ENCODE measurements around the gene NLRC5. TPM values are rescaled to one million over a fixed set of nuclear protein-coding genes. Genes with fewer than 3 reads are reported as not detected.

The NLRC5 gene
- total and polyA plus RNA-seq, 10 donors, result 52.0 to 401 (median 219) TPM

DNA sequence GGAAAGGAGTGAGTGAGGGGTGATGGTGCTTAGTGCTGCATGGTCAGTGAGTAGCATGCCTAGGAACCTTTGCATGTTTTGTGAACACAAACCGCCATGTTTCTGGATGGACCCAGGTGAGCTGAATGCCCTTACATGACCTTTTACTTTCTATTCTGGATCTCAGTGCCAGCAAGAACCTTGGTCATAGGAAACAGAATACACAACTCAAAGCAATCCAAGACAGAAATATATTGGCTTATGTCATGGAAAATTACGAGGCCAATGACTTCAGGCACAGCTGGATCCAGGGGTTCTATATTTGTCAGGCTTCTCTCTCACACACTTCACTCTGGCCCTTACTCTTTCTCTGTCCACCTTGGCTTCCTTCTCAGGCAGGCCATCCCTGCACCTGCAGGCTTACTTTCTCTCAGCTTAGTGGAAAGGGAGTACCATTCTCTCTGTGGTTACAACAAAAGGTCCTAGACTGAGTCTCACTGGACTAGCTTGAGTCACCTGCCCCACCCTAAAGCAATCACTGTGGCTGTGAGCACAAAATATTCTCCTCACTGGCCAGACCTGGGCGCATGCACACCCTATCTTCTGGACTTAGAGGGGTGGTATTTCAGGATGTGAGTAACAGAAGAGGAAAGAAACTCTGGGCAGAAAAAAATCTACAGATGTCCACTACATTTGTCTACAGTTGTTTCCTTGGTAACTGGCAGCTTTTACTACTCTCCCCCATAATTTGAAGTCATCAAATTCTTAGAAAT is 82.7 kb downstream of the NLRC5 start:
- Histone ChIP-seq H3K4me1 (peaks cover 0 to 25% (median 2%) of the 10 kb centered on the region in 6 donors), H3K27me3 (replicated peaks in 1 of 7) (no peaks in the 10 kb centered on the region), H3K4me3 (no peak overlapping the region), H3K9me3 (no peaks in the 10 kb centered on the region), H3K27ac (peak overlapping the region in 3 of 8 donors; percentile 12 to 72 (median 16)), H3K36me3 (peaks cover 4 to 96% (median 66%) of the 10 kb centered on the region in 6 donors)
- 79 to 94% (median 87%) methylated on average over 3 of the region's 3 CpGs for WGBS, 5 donors
- TF ChIP-seq POLR2AphosphoS5 (IDR thresholded peaks at IDR 0.05), result no peak
- intact Hi-C loops (cut with DNase I; ENCODE audit: low total_unique reads), result no loop called here
- no peak for DNase-seq

GRCh38 chr16:57072616-57073275 is 83.4 kb downstream of the NLRC5 start:
- Histone ChIP-seq H3K27ac (no peak overlapping the region), H3K9me3 (no peaks in the 10 kb centered on the region), H3K36me3 (peaks cover 4 to 96% (median 66%) of the 10 kb centered on the region in 6 donors), H3K4me3 (no peak overlapping the region), H3K4me1 (peaks cover 0 to 18% (median 0%) of the 10 kb centered on the region in 6 donors), H3K27me3 (replicated peaks in 1 of 7) (no peaks in the 10 kb centered on the region)
- TF ChIP-seq POLR2A (IDR thresholded peaks at IDR 0.05) (no peak), POLR2AphosphoS5 (IDR thresholded peaks at IDR 0.05) (no peak)
- TF ChIP-seq, protein P1, sequence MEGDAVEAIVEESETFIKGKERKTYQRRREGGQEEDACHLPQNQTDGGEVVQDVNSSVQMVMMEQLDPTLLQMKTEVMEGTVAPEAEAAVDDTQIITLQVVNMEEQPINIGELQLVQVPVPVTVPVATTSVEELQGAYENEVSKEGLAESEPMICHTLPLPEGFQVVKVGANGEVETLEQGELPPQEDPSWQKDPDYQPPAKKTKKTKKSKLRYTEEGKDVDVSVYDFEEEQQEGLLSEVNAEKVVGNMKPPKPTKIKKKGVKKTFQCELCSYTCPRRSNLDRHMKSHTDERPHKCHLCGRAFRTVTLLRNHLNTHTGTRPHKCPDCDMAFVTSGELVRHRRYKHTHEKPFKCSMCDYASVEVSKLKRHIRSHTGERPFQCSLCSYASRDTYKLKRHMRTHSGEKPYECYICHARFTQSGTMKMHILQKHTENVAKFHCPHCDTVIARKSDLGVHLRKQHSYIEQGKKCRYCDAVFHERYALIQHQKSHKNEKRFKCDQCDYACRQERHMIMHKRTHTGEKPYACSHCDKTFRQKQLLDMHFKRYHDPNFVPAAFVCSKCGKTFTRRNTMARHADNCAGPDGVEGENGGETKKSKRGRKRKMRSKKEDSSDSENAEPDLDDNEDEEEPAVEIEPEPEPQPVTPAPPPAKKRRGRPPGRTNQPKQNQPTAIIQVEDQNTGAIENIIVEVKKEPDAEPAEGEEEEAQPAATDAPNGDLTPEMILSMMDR (IDR thresholded peaks at IDR 0.05 in 8 of 11, conservative IDR thresholded peaks at IDR 0.05 in 3 of 11), result no peak
- no peak for DNase-seq
- intact Hi-C loops (cut with DNase I; ENCODE audit: low total_unique reads), result no loop called here
- 69 to 81% (median 74%) methylated on average over 8 of the region's 8 CpGs for WGBS, 5 donors

- no peaks in the 10 kb centered on the region for H3K27me3 ChIP-seq (replicated peaks in 1 of 7)
- no peak overlapping the region for H3K27ac ChIP-seq
- DNase-seq, result no peak
- H3K4me3 ChIP-seq, result no peak overlapping the region
- peaks cover 0 to 100% (median 95%) of the 10 kb centered on the region in 6 donors for H3K36me3 ChIP-seq
- TF ChIP-seq, protein P1 (IDR thresholded peaks at IDR 0.05 in 8 of 11, conservative IDR thresholded peaks at IDR 0.05 in 3 of 11), result no peak
- TF ChIP-seq POLR2A (IDR thresholded peaks at IDR 0.05), result no peak
- TF ChIP-seq POLR2AphosphoS5 (IDR thresholded peaks at IDR 0.05), result peak in 1 of 3 donors; percentile 52
- intact Hi-C loops (cut with DNase I; ENCODE audit: low total_unique reads), result no loop called here
- no peaks in the 10 kb centered on the region for H3K9me3 ChIP-seq
- peaks cover 0 to 14% (median 2%) of the 10 kb centered on the region in 6 donors for H3K4me1 ChIP-seq
- 83 to 93% (median 91%) methylated on average over 3 to 7 of the region's 7 CpGs for WGBS, 5 donors
These were observed 88.4 kb downstream of the NLRC5 start for GRCh38 chr16:57077714-57078113.

- peaks cover 0 to 31% (median 20%) of the 10 kb centered on the region in 6 donors for H3K4me1 ChIP-seq
- TF ChIP-seq POLR2AphosphoS5 (IDR thresholded peaks at IDR 0.05), result no peak
- TF ChIP-seq, protein P1 (IDR thresholded peaks at IDR 0.05 in 8 of 11, conservative IDR thresholded peaks at IDR 0.05 in 3 of 11), result no peak
- no peak for TF ChIP-seq POLR2A (IDR thresholded peaks at IDR 0.05)
- H3K36me3 ChIP-seq, result peaks cover 0 to 72% (median 67%) of the 10 kb centered on the region in 6 donors
- no peaks in the 10 kb centered on the region for H3K27me3 ChIP-seq (replicated peaks in 1 of 7)
- DNase-seq, result no peak
- H3K27ac ChIP-seq, result peak overlapping the region in 1 of 8 donors; percentile 30
- no peaks in the 10 kb centered on the region for H3K9me3 ChIP-seq
- intact Hi-C loops (cut with DNase I; ENCODE audit: low total_unique reads), result loop anchor here (10.0 kb wide), 2 partner anchors 83 to 333 kb away; no protein-coding TSS in a partner anchor
- H3K4me3 ChIP-seq, result no peak overlapping the region
These were observed 92.4 kb downstream of the NLRC5 start for GRCh38 chr16:57081744-57082143.

All from spleen (tissue), 11 donors.